GM23338 (cell line): ENCODE data around the gene CACNA1G. TPM values are rescaled to one million over a fixed set of nuclear protein-coding genes. Genes with fewer than 3 reads are reported as not detected.

Experiments used
- ATAC-seq: fragments of 200-7000 bp; cut with Tn5 transposase; 3 replicates; pipeline ENCODE4 v1.9.1; 2020
- DNase-seq: peaks from one replicate; pipeline ENCODE4 v3.0.0-alpha.2; 2015; ENCODE audit warnings: low spot score
- H2AFZ ChIP-seq: fragments of 200-600 bp; sonication (generic); 2 replicates; pipeline ENCODE4 v1.8.0; 2016; ENCODE audit warnings: antibody characterized with exemption, mild to moderate bottlenecking, moderate library complexity
- H3F3A ChIP-seq: fragments of 200-600 bp; sonication (generic); replicated peaks from 2 replicates; pipeline ENCODE4 v1.8.0; 2017; ENCODE audit warnings: antibody characterized with exemption, mixed run types, low read depth
- H3K27ac ChIP-seq: fragments of 200-600 bp; sonication (generic); 2 replicates; pipeline ENCODE4 v1.6.1; 2016; ENCODE audit warnings: low read depth
- H3K27me3 ChIP-seq: fragments of 200-600 bp; sonication (generic); 2 replicates; pipeline ENCODE4 v1.8.0; 2016; ENCODE audit warnings: mild to moderate bottlenecking, mixed run types, moderate library complexity; ENCODE audit not compliant: insufficient read depth
- H3K36me3 ChIP-seq: fragments of 200-600 bp; sonication (generic); 2 replicates; pipeline ENCODE4 v1.8.0; 2016; ENCODE audit warnings: mild to moderate bottlenecking; ENCODE audit not compliant: insufficient read depth
- H3K4me1 ChIP-seq: fragments of 200-600 bp; sonication (generic); 2 replicates; pipeline ENCODE4 v1.8.0; 2016; ENCODE audit warnings: mild to moderate bottlenecking, moderate library complexity; ENCODE audit not compliant: insufficient read depth
- H3K4me2 ChIP-seq: fragments of 200-600 bp; sonication (generic); 2 replicates; pipeline ENCODE4 v1.7.1; 2017; ENCODE audit warnings: mixed run types
- H3K4me3 ChIP-seq: fragments of 200-600 bp; sonication (generic); 2 replicates; pipeline ENCODE4 v1.6.1; 2016; ENCODE audit warnings: mixed run types
- H3K79me2 ChIP-seq: fragments of 200-600 bp; sonication (generic); replicated peaks from 2 replicates; pipeline ENCODE4 v1.8.0; 2017; ENCODE audit warnings: mild to moderate bottlenecking; ENCODE audit not compliant: insufficient read depth
- H3K9me2 ChIP-seq: fragments of 200-600 bp; sonication (generic); 2 replicates; pipeline ENCODE4 v1.8.0; 2017; ENCODE audit not compliant: insufficient read depth
- H4K20me1 ChIP-seq: fragments of 200-600 bp; sonication (generic); replicated peaks from 2 replicates; pipeline ENCODE4 v1.8.0; 2017; ENCODE audit warnings: mild to moderate bottlenecking; ENCODE audit not compliant: insufficient read depth
- H3K27ac Mint-ChIP-seq: 2 replicates; pipeline ENCODE4 v1.8.0; 2020; ENCODE audit warnings: inconsistent platforms, mild to moderate bottlenecking, moderate library complexity, mixed read lengths
- H3K27me3 Mint-ChIP-seq: 3 replicates; pipeline ENCODE4 v1.8.0; 2022; ENCODE audit warnings: low read depth, mild to moderate bottlenecking, moderate library complexity, mixed read lengths, inconsistent platforms; ENCODE audit not compliant: insufficient read depth, poor library complexity
- H3K36me3 Mint-ChIP-seq: 3 replicates; pipeline ENCODE4 v1.8.0; 2021; ENCODE audit warnings: low read depth, mild to moderate bottlenecking, inconsistent platforms, moderate library complexity, mixed read lengths
- H3K4me1 Mint-ChIP-seq: 3 replicates; pipeline ENCODE4 v1.8.0; 2020; ENCODE audit warnings: mild to moderate bottlenecking, inconsistent platforms, mixed read lengths
- H3K4me3 Mint-ChIP-seq: 3 replicates; pipeline ENCODE4 v1.8.0; 2021; ENCODE audit warnings: moderate library complexity, mild to moderate bottlenecking, inconsistent platforms, mixed read lengths
- H3K9me3 Mint-ChIP-seq: 3 replicates; pipeline ENCODE4 v1.8.0; 2020; ENCODE audit warnings: moderate library complexity, mild to moderate bottlenecking, inconsistent platforms, mixed read lengths
- CREB1 ChIP-seq: fragments of 250-450 bp; sonication (Bioruptor Pico); IDR thresholded peaks from 2 replicates; pipeline ENCODE4 v1.5.0; 2020; ENCODE audit warnings: low read depth, mild to moderate bottlenecking, moderate library complexity
- EZH2 ChIP-seq: fragments of 200-600 bp; sonication (generic); IDR thresholded peaks from one replicate; pipeline ENCODE4 v1.8.0; 2017; ENCODE audit warnings: antibody characterized with exemption, mild to moderate bottlenecking, low read depth; ENCODE audit not compliant: unreplicated experiment
- EZH2phosphoT487 ChIP-seq: fragments of 200-600 bp; sonication (generic); IDR thresholded peaks from one replicate; pipeline ENCODE4 v1.8.1; 2018; ENCODE audit warnings: antibody characterized with exemption; ENCODE audit not compliant: unreplicated experiment
- JUNB ChIP-seq: IDR thresholded peaks from one replicate; pipeline ENCODE4 v1.6.1; 2016; ENCODE audit warnings: antibody characterized with exemption; ENCODE audit not compliant: unreplicated experiment
- NANOG ChIP-seq: IDR thresholded peaks from 2 replicates; pipeline ENCODE4 v1.6.1; 2016; ENCODE audit warnings: antibody characterized with exemption, borderline replicate concordance
- POLR2AphosphoS5 ChIP-seq: IDR thresholded peaks from 2 replicates; pipeline ENCODE4 v1.6.1; 2016; ENCODE audit warnings: antibody characterized with exemption, low read depth
- STAT1 ChIP-seq: IDR thresholded peaks from one replicate; pipeline ENCODE4 v1.6.1; 2016; ENCODE audit warnings: antibody characterized with exemption; ENCODE audit not compliant: unreplicated experiment
- ZNF114 ChIP-seq: fragments of 250-450 bp; sonication (Bioruptor Pico); IDR thresholded peaks from 2 replicates; pipeline ENCODE4 v1.5.0; 2020; ENCODE audit warnings: mild to moderate bottlenecking, moderate library complexity
- ZNF331 ChIP-seq: fragments of 250-450 bp; sonication (Bioruptor Pico); IDR thresholded peaks from 2 replicates; pipeline ENCODE4 v1.5.0; 2020; ENCODE audit warnings: low read depth, mild to moderate bottlenecking, moderate library complexity
- polyA plus RNA-seq: library from polyadenylated mRNA; unstranded; fragments of >200 nt; fragmentation: Nextera tagmentation; extraction: Ambion mirVana; gene quantifications from 2 replicates; pipeline ENCODE4 v1.2.1, GENCODE V29; 2016
- total RNA-seq: library from RNA; depleted of rRNA; stranded (reverse); fragments of >200 nt; shearing (Covaris generic); gene quantifications from 2 replicates; pipeline ENCODE4 v1.2.3, GENCODE V29; 2014
- TF ChIP-seq, protein P1 (sequence below): IDR thresholded peaks from one replicate; pipeline ENCODE4 v1.6.1; 2018; ENCODE audit warnings: antibody characterized with exemption; ENCODE audit not compliant: unreplicated experiment
- TF ChIP-seq, protein P2 (sequence below): fragments of 250-450 bp; sonication (Bioruptor Pico); IDR thresholded peaks from 2 replicates; pipeline ENCODE4 v1.5.0; 2020; ENCODE audit warnings: mild to moderate bottlenecking, moderate library complexity
- TF ChIP-seq, protein P3 (sequence below), 2 experiments: fragments of 200-600 bp in 1 of 2; sonication (generic) in 1 of 2; conservative IDR thresholded peaks; 2 replicates each; pipeline versions ENCODE4 v1.5.1 to v1.6.1; 2016 to 2017; ENCODE audit warnings: antibody characterized with exemption in 2 of 2, low read depth in 2 of 2, mild to moderate bottlenecking in 2 of 2, moderate library complexity in 1 of 2
- TF ChIP-seq, protein P4 (sequence below): IDR thresholded peaks from 2 replicates; pipeline ENCODE4 v1.6.1; 2016; ENCODE audit warnings: antibody characterized with exemption

CACNA1G gene
- total and polyA plus RNA-seq, 2 experiments from 2014 or later: 1.4 to 5.1 TPM

DNA sequence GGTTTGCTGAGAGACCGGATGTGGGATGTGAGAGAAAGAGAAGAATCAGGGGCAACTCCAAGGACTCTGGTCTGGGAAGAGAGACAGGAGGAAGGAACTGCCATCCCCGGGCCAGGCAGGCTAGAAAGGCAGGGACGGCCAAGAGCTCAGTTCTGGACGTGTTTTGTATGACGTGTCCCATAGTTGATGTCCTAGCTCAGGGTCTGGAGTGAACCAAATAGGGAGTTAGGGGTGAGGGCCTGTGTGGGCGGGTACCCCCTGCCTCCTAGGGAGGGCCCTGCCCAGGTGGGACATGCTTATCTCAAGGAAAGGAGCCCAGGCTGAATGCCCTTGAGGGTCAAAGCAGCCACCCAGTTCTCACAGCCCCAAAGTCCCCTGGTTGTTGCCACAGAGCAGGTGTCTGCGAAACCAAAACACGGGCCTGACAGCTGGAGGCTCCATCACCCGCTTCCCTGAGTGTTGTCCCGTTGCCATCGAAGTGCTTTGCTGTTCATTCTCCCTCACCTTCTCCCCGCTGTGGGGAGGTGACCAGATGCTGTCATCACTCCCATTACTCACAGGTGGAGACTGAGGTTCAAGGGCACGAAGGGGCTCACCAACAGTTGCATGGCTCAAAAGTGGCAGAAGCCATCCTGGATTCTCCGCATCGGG, 81.7 kb downstream of the CACNA1G start:
- Histone ChIP-seq H3K4me1 (peaks cover 13% of the 10 kb centered on the region; the same call in 1 of the 2 replicates), H3K79me2 (no peaks in the 10 kb centered on the region), H3K4me3 (no peak overlapping the region), H3K36me3 (no peaks in the 10 kb centered on the region), H3F3A (no peaks in the 10 kb centered on the region), H3K27me3 (peaks cover 4% of the 10 kb centered on the region), H4K20me1 (no peaks in the 10 kb centered on the region), H3K9me2 (no peaks in the 10 kb centered on the region), H2AFZ (no peak overlapping the region), H3K4me2 (no peak overlapping the region), H3K27ac (no peak overlapping the region)
- Mint-ChIP-seq H3K36me3 (no peaks in the 10 kb centered on the region), H3K4me3 (no peak overlapping the region), H3K27ac (peak overlapping the region; percentile 20; the same call in 1 of the 2 replicates), H3K27me3 (peaks cover 12% of the 10 kb centered on the region), H3K9me3 (no peaks in the 10 kb centered on the region), H3K4me1 (peaks cover 15% of the 10 kb centered on the region)
- TF ChIP-seq, protein P1, sequence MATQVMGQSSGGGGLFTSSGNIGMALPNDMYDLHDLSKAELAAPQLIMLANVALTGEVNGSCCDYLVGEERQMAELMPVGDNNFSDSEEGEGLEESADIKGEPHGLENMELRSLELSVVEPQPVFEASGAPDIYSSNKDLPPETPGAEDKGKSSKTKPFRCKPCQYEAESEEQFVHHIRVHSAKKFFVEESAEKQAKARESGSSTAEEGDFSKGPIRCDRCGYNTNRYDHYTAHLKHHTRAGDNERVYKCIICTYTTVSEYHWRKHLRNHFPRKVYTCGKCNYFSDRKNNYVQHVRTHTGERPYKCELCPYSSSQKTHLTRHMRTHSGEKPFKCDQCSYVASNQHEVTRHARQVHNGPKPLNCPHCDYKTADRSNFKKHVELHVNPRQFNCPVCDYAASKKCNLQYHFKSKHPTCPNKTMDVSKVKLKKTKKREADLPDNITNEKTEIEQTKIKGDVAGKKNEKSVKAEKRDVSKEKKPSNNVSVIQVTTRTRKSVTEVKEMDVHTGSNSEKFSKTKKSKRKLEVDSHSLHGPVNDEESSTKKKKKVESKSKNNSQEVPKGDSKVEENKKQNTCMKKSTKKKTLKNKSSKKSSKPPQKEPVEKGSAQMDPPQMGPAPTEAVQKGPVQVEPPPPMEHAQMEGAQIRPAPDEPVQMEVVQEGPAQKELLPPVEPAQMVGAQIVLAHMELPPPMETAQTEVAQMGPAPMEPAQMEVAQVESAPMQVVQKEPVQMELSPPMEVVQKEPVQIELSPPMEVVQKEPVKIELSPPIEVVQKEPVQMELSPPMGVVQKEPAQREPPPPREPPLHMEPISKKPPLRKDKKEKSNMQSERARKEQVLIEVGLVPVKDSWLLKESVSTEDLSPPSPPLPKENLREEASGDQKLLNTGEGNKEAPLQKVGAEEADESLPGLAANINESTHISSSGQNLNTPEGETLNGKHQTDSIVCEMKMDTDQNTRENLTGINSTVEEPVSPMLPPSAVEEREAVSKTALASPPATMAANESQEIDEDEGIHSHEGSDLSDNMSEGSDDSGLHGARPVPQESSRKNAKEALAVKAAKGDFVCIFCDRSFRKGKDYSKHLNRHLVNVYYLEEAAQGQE: no peak
- TF ChIP-seq, protein P2, sequence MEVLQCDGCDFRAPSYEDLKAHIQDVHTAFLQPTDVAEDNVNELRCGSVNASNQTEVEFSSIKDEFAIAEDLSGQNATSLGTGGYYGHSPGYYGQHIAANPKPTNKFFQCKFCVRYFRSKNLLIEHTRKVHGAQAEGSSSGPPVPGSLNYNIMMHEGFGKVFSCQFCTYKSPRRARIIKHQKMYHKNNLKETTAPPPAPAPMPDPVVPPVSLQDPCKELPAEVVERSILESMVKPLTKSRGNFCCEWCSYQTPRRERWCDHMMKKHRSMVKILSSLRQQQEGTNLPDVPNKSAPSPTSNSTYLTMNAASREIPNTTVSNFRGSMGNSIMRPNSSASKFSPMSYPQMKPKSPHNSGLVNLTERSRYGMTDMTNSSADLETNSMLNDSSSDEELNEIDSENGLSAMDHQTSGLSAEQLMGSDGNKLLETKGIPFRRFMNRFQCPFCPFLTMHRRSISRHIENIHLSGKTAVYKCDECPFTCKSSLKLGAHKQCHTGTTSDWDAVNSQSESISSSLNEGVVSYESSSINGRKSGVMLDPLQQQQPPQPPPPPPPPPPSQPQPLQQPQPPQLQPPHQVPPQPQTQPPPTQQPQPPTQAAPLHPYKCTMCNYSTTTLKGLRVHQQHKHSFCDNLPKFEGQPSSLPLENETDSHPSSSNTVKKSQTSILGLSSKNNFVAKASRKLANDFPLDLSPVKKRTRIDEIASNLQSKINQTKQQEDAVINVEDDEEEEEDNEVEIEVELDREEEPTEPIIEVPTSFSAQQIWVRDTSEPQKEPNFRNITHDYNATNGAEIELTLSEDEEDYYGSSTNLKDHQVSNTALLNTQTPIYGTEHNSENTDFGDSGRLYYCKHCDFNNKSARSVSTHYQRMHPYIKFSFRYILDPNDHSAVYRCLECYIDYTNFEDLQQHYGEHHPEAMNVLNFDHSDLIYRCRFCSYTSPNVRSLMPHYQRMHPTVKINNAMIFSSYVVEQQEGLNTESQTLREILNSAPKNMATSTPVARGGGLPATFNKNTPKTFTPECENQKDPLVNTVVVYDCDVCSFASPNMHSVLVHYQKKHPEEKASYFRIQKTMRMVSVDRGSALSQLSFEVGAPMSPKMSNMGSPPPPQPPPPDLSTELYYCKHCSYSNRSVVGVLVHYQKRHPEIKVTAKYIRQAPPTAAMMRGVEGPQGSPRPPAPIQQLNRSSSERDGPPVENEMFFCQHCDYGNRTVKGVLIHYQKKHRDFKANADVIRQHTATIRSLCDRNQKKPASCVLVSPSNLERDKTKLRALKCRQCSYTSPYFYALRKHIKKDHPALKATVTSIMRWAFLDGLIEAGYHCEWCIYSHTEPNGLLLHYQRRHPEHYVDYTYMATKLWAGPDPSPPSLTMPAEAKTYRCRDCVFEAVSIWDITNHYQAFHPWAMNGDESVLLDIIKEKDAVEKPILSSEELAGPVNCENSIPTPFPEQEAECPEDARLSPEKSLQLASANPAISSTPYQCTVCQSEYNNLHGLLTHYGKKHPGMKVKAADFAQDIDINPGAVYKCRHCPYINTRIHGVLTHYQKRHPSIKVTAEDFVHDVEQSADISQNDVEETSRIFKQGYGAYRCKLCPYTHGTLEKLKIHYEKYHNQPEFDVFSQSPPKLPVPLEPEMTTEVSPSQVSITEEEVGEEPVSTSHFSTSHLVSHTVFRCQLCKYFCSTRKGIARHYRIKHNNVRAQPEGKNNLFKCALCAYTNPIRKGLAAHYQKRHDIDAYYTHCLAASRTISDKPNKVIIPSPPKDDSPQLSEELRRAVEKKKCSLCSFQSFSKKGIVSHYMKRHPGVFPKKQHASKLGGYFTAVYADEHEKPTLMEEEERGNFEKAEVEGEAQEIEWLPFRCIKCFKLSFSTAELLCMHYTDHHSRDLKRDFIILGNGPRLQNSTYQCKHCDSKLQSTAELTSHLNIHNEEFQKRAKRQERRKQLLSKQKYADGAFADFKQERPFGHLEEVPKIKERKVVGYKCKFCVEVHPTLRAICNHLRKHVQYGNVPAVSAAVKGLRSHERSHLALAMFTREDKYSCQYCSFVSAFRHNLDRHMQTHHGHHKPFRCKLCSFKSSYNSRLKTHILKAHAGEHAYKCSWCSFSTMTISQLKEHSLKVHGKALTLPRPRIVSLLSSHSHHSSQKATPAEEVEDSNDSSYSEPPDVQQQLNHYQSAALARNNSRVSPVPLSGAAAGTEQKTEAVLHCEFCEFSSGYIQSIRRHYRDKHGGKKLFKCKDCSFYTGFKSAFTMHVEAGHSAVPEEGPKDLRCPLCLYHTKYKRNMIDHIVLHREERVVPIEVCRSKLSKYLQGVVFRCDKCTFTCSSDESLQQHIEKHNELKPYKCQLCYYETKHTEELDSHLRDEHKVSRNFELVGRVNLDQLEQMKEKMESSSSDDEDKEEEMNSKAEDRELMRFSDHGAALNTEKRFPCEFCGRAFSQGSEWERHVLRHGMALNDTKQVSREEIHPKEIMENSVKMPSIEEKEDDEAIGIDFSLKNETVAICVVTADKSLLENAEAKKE (CRISPR knock-in tag): no peak
- TF ChIP-seq EZH2: no peak
- no peak for TF ChIP-seq EZH2phosphoT487
- TF ChIP-seq JUNB: no peak
- no peak for TF ChIP-seq ZNF114
- no peak for TF ChIP-seq POLR2AphosphoS5
- no peak for TF ChIP-seq STAT1
- no peak for TF ChIP-seq NANOG
- TF ChIP-seq, protein P3, sequence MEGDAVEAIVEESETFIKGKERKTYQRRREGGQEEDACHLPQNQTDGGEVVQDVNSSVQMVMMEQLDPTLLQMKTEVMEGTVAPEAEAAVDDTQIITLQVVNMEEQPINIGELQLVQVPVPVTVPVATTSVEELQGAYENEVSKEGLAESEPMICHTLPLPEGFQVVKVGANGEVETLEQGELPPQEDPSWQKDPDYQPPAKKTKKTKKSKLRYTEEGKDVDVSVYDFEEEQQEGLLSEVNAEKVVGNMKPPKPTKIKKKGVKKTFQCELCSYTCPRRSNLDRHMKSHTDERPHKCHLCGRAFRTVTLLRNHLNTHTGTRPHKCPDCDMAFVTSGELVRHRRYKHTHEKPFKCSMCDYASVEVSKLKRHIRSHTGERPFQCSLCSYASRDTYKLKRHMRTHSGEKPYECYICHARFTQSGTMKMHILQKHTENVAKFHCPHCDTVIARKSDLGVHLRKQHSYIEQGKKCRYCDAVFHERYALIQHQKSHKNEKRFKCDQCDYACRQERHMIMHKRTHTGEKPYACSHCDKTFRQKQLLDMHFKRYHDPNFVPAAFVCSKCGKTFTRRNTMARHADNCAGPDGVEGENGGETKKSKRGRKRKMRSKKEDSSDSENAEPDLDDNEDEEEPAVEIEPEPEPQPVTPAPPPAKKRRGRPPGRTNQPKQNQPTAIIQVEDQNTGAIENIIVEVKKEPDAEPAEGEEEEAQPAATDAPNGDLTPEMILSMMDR (conservative IDR thresholded peaks at IDR 0.05; ENCODE audit: low read depth in 2 of 2): no peak
- TF ChIP-seq, protein P4, sequence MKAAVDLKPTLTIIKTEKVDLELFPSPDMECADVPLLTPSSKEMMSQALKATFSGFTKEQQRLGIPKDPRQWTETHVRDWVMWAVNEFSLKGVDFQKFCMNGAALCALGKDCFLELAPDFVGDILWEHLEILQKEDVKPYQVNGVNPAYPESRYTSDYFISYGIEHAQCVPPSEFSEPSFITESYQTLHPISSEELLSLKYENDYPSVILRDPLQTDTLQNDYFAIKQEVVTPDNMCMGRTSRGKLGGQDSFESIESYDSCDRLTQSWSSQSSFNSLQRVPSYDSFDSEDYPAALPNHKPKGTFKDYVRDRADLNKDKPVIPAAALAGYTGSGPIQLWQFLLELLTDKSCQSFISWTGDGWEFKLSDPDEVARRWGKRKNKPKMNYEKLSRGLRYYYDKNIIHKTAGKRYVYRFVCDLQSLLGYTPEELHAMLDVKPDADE: no peak
- TF ChIP-seq ZNF331 (CRISPR knock-in tag): no peak
- no peak for TF ChIP-seq CREB1 (CRISPR knock-in tag)
- no peak for DNase-seq
- ATAC-seq: no peak
